ENCODE results near the gene RNF181.
"Not testable (repeated sequence)": the region's sequence is repeated elsewhere in the genome, so short reads cannot be mapped to it uniquely, and the experiment has no call there.

RNF181 gene

DNA sequence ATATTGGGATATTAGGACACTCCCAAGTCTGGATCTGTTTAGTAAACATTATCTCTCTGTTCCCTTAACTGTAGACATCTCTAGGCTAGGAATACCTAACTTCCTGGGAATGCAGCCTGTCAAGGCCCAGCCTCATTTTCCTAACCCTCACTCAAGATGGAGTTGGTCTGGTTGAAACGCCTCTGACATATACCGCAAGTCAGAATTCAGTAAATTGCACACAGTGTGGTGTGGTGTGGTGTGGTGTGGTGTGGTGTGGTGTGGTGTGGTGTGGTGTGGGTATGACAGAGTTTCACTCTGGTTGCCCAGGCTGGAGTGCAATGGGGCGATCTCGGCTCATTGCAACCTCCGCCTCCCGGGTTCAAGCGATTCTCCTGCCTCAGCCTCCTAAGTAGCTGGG, 19.2 kb downstream of the RNF181 start:
- DNase-seq (ENCODE audit: low spot score), result not testable (repeated sequence)

DNA sequence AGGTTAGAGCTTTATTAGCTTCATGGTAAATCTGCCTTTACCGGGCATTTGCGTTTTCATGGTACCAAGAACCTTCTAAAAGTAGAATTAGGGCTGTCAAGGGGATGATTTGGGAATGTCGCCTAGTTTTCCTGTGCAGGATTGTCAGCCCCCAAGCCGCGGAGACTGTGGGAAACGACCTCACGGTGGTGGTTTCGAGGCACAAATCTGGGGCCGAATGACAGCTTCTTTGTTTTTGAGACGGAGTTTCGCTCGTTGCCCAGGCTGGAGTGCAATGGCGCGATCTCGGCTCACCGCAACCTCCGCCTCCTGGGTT, 19.8 kb downstream of the RNF181 start:
- no peak for DNase-seq (ENCODE audit: low spot score)

DNA sequence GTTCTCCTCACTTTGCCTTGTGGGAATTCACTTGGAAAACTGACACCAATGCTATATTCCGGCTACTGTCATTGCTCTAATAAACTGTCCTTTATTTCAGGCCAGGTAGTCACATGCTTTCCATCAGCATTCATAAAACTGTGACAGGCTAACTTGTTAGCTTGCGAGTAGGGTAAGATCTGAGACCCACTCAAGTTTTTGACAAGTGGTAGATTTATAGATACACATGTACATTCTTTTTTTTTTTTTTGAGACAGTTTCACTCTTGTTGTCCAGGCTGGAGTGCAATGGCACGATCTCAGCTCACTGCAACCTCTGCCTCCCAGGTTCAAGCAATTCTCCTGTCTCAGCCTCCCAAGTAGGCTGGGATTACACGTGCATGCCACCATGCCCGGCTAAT, 22.2 kb downstream of the RNF181 start:
- DNase-seq (ENCODE audit: low spot score), result not testable (repeated sequence)

DNA sequence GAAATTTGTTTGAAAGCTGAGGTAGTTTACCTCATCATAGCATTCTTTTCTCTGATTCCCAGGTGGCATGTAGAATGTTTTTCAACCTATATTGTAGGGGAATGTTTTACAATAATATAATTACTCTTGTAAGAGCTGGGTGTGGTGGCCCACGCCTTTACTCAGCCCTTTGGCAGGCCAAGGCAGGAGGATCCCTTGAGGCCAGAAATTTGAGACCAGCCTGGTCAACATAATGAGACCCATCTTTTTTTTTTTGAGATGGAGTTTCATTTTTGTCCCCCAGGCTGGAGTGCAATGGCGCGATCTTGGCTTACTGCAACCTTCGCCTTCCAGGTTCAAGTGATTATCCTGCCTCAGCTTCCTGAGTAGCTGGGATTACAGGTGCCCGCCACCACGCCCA, 24.1 kb downstream of the RNF181 start:
- no peak for DNase-seq (ENCODE audit: low spot score)

DNA sequence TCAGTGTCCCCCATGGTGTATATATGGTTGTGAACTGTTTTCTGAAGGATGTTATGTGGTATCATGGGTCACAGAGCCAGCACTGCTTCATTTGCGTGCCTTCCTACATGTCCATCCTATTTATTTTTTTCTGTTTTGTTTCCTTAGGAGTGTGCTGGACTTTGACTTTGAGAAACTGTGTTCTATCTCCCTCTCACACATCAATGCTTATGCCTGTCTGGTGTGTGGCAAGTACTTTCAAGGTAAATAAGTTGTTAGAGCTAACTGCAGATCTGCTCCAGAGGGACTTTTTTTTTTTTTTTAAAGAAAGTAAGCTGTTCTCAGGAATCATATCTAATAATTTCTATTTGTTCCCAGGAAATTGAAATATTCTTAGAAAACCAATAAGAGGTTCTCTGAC, 25.8 kb downstream of the RNF181 start:
- DNase-seq (ENCODE audit: low spot score), result no peak

DNA sequence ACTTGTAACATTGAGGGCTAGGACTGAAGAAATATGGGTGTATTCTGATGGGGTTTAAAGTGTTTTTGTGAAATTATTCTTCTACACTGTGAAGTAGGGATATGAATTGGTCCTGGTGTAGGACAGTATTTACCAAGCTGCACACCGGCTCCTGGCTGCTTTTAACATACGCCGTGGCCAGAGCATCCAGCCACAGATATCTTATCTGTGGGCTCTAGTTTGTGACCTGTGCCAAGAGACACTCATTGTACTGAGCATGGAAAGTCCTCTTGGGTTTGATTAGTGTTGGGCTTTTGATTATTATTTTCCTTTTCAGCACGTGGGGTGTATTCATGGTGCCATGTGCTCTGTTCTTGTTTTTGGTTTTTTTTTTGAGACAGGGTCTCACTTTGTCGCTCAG, 28.4 kb downstream of the RNF181 start:
- no peak for DNase-seq (ENCODE audit: low spot score)

DNA sequence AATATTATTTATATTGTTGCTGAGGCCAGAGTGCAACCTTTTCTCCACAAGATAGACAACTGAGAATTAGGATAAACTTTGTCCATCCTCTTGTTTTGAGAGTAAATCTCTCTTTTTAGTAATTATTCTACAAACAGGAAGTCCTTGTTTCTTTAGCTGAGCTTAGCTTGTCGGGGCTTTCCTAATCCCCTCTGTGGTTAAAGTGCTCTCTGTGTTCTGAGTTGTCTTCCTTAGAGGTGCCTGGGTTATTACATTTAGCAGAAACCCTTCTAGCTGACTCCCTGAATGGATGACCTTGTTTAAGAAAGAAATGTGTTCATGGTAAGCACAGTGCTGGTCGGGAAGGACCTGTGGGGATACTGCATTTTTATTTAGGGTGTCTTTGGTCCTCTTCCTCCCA, 33.1 kb downstream of the RNF181 start:
- no peak for DNase-seq (ENCODE audit: low spot score)

DNA sequence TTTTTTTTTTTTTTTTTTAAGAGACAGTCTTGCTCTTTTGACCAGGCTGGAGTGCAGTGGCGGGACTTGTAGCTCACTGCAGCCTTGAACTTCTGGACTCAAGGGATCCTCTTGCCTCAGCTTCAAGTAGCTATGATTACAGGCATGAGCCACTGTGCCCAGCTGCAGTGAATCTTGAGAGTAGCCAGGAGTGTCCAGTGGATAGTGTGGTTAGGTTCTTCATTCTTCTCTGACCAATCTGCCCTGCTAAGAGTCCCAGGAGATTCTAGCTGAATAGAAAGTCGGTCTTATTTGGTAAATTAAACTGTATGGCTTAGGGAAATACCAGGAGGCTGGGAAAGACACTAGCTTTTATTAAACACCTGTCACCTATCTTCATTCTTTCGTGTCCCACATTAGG, 35.8 kb downstream of the RNF181 start:
- DNase-seq (ENCODE audit: low spot score), result no peak

DNA sequence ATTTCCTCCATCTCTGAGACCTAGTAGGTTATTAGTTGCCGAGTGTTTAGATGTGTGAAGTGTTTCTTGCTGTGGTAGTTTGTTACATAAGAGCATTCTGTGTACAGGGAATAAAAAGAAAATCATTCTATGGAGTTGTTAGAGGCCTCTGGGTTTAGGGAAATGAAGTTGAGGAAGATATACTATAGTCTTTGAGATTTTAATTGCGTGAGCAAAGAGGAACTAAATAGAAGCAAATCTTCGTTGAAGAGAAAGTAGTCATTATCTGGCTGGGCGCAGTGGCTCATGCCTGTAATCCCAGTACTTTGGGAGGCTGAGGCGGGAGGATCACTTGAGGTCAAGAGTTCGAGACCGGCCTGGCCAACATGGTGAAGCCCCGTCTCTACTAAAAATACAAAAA, 39.5 kb downstream of the RNF181 start:
- DNase-seq (ENCODE audit: low spot score), result no peak

DNA sequence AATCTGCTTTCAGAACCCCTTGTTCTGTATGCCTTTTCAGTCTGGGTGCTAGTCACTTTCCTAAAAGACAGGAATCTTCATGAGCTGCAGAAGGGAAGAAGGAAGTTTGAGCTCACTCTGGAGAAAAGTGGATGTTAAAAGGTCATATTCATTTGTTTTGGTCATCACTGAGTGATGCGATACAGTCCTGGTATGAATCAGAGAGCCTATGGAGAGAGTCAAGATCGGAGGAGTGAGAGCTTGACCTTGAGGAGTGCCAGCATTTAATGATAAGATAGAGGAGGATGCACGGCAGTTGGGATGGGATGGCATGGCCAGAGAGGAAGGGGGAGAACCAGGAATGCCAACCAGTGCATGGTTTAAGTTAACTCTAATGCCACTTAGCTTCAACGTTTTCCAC, 40.1 kb downstream of the RNF181 start:
- DNase-seq (ENCODE audit: low spot score), result no peak

DNA sequence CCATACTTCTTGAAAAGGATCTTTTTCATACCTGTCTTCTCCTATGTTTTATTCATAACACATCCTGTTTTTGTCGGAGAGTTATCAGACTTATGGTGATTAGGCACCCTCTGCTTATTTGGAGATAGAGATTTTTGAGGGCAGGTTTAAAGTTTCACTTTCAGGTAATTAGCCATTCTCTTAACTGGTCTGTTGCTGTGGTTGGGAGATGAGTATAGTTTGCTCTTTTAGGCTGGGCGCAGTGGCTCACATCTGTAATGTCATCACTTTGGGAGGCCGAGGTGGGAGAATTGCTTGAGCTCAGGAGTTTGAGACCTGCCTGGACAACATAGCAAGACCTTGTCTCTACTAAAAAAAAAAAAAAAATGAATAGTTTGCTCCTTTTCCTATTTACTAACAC, 47.2 kb downstream of the RNF181 start:
- DNase-seq (ENCODE audit: low spot score), result no peak

DNA sequence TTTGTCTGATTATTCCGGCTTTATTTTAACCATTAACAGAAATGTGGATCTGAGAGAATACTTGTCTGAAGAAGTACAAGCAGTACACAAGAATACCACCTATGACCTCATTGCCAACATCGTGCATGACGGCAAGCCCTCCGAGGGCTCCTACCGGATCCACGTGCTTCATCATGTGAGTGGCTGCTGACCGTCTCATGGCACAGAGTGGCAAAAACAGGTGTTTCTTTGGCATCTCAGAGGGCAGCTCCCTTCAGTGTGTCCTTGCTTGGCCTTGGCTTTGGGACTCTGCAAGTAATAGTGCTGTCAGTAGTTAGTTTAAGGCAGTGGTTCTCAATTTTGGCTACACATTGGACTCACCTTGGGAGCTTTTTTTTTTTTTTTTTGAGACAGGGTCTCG, 49.4 kb downstream of the RNF181 start:
- DNase-seq (ENCODE audit: low spot score), result no peak

DNA sequence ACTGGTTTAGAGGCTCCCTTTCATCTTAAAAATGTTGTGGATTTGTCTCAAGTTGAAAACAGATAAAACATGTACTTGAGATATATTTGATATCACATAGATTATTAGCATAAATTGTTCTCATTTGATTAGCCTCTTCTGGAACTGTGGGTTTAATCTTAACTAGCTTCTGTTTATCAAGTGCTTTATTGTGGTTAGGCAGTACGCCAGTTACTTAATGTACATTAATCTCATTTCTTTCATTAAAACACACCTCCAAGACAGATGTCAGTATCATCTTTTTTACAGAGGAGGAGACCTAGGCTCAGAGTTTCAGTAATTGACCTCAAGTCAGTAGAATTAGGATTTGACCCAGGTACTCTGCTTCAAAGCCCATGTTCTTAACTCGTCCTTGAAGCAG, 50.6 kb downstream of the RNF181 start:
- DNase-seq (ENCODE audit: low spot score), result no peak
